HT-29 (cell line): Measurements from ENCODE around the gene PHEX. TPM values are rescaled to one million over a fixed set of nuclear protein-coding genes. Genes with fewer than 3 reads are reported as not detected.

Experiments
- DNase-seq: peaks from one replicate; pipeline ENCODE4 v3.0.0-alpha.2; 2015; ENCODE audit warnings: low spot score
- total RNA-seq: library from RNA; depleted of rRNA; stranded (reverse); fragments of >200 nt; shearing (Covaris generic); gene quantifications from 2 replicates; pipeline ENCODE4 v1.2.3, GENCODE V29; 2014

PHEX gene
- total RNA-seq, 1 experiment from 2014 or later, result 0.18 TPM

DNA sequence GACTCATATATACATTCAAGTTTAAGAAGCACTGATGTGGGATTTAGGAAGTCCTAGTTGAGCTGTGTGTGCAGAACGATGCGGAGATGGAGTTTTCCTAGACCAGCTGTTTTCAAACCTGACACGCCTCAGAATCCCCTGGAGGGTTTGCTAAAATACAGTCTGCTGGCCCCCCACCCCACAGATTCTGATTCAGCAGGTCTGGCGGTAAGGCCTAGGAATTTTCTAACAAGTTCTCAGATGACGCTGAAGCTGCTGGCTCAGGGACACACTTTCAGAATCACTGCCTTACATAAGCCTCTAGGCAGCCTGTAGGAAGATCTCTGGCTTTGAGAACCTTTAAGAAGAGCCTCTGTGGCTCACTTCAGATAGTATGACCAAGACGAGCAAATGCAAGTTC lies 73.1 kb downstream of the PHEX start:
- DNase-seq, result no peak

- no peak for DNase-seq
Observed at GRCh38 chrX:22105971-22106370, 73.8 kb downstream of the PHEX start.

DNA sequence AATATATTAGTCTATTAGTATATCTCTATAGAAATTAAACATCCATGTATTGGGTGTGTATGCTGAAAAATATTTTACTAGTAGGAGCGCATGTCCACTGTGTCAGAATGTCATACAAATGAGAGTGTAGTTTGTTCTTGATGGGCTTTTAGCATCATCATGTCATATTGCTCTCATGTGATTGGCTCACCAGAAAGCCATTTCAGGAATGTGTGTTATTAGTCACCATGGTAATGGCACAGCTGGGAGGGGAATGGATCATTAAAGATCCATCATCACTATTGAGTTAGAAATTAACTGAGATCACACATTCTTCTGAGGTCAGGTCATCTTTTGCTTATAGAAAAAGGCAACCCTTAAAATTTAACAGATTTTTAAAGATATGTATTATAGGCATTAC lies 77.3 kb downstream of the PHEX start:
- peak; percentile 32 for DNase-seq

GRCh38 chrX:22110729-22111494 lies 78.8 kb downstream of the PHEX start:
- DNase-seq, result no peak

GRCh38 chrX:22116605-22117546 lies 84.8 kb downstream of the PHEX start:
- DNase-seq, result no peak

DNA sequence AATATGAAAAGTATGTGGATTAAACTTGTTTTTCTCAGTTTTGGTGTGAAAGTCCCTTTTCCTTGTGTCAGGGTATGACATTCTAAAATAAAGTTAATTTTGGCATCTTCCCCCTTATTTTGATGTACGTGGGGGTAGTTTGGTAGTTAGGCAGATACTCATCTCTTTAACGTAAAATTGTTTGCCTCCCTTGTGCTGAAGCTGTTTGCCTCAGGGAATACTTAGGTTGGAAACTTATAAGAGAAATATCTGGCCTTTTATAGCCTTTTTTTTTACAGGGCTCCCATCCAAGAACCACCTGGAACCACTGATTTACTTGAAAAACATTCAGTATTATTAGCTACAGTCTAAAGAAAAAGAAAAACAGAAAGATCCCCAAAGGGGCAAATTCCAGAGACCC lies 85.5 kb downstream of the PHEX start:
- DNase-seq, result no peak

GRCh38 chrX:22118161-22118830 lies 86.2 kb downstream of the PHEX start:
- no peak for DNase-seq

GRCh38 chrX:22121161-22121560 lies 89.0 kb downstream of the PHEX start:
- no peak for DNase-seq

- DNase-seq, result no peak
Observed at GRCh38 chrX:22122510-22122909, 90.4 kb downstream of the PHEX start.

DNA sequence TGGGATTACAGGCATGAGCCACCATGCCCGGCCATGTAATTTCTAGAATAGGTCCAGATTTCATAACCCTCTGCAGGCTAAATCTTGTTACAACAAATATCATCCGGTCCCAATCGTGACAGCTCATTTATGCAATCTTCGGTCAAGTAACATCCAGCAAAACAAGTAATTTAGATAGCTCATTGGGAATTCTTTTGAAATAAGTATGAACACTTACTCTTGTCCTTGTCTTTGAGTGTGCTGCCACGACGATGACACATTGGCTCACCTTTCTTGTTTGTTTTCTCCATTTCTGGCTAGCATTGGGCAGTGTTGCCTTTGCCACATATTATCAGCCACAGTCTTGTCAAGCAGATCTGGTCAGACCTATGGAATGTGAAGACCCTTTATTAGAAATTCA lies 92.0 kb downstream of the PHEX start:
- DNase-seq, result no peak

- no peak for DNase-seq
Observed at GRCh38 chrX:22125481-22125880, 93.4 kb downstream of the PHEX start.

GRCh38 chrX:22126327-22126726 lies 94.2 kb downstream of the PHEX start:
- DNase-seq, result no peak

DNA sequence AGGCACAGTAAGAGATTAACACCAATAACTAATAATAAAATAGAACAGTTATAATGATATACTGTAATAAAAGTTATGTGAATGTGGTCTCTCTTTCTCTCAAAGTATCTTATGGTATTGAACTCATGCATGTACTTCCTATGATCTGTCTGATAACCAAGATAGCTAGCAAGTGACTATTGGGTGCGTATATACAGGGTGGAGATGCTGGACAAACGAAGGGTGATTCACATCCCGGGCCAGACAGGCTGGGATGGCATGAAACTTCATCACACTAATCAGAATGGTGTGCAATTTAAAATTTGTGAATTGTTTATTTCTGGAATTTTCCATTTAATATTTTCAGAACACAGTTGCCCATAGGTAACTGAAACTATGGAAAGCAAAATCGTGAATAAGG lies 96.8 kb downstream of the PHEX start:
- no peak for DNase-seq

DNA sequence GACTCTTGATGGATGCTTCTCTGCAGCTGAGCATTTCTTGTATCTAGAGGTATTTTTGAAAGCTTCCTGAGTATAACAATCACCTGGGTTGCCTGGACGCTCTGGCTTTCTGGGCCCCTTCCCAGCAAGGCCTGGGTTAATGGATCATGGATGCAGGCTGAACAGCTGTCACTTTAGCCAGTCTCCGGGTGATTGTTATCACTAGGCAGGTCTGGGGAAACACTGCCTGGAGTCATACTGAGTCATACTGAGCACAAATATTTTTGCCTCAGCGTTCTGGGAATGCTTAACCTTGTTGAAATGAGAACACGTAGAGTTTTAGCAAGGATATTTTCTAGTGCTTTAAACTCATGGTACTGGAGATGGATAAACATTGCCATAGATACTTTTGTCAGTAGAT lies 102.6 kb downstream of the PHEX start:
- DNase-seq, result peak; percentile 34

- no peak for DNase-seq
Observed at GRCh38 chrX:22135171-22135711, 103.1 kb downstream of the PHEX start.

GRCh38 chrX:22135994-22136684 lies 104.0 kb downstream of the PHEX start:
- DNase-seq, result peak; percentile 82

- DNase-seq, result no peak
Observed at GRCh38 chrX:22136711-22137110, 104.6 kb downstream of the PHEX start.

- no peak for DNase-seq
Observed at GRCh38 chrX:22139822-22140221, 107.7 kb downstream of the PHEX start.

- DNase-seq, result no peak
Observed at GRCh38 chrX:22141047-22141730, 109.1 kb downstream of the PHEX start.

DNA sequence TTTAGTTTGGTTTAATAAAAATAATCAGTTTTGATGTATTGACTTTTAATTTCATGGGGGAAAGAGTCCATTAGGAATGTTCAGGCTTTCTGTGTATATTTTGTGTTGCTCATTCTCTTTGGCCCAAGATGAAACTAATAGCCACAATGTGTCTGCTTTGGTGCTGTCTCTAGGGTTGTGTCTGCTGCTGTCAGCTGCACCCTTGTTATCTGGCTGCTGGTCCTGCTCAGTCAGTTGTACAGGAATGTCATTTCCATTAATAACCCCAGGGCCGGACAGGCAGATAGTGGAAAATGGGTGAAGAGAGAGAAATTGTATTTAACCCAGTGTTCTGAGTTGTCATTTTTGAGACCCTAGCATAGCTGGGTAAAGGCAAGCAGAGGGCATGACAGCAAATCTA lies 115.1 kb downstream of the PHEX start:
- DNase-seq, result no peak

DNA sequence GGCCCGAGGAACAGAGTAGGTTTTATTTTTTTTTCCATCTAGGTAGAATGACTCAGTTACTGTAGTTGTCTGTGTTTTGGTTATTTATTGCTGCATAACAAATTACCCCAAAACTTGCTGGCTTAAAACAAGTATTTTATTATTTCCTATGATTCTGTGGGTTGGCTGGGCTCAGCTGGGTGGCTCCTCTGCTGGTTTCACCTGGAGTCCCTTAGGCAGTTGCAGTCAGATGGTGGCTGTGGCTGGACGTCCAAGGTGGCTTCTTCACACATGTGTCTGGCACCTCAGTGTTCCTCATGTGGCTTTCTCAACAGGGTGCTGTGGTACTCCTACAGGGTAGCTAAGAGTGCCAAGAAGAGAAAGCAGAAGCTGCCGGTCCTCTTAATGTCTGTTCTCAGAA lies 115.8 kb downstream of the PHEX start:
- DNase-seq, result no peak
